HG02610 (cell line): ENCODE measurements around the gene KCTD14.
"Not testable (repeated sequence)": the region's sequence is repeated elsewhere in the genome, so short reads cannot be mapped to it uniquely, and the experiment has no call there.

ENCODE experiments used
- ATAC-seq: cut with Tn5 transposase; IDR thresholded peaks from one replicate; pipeline ENCODE4 v1.9.1; 2021; ENCODE audit warnings: mild to moderate bottlenecking, moderate library complexity; ENCODE audit not compliant: unreplicated experiment

The KCTD14 gene, protein sequence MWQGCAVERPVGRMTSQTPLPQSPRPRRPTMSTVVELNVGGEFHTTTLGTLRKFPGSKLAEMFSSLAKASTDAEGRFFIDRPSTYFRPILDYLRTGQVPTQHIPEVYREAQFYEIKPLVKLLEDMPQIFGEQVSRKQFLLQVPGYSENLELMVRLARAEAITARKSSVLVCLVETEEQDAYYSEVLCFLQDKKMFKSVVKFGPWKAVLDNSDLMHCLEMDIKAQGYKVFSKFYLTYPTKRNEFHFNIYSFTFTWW

DNA sequence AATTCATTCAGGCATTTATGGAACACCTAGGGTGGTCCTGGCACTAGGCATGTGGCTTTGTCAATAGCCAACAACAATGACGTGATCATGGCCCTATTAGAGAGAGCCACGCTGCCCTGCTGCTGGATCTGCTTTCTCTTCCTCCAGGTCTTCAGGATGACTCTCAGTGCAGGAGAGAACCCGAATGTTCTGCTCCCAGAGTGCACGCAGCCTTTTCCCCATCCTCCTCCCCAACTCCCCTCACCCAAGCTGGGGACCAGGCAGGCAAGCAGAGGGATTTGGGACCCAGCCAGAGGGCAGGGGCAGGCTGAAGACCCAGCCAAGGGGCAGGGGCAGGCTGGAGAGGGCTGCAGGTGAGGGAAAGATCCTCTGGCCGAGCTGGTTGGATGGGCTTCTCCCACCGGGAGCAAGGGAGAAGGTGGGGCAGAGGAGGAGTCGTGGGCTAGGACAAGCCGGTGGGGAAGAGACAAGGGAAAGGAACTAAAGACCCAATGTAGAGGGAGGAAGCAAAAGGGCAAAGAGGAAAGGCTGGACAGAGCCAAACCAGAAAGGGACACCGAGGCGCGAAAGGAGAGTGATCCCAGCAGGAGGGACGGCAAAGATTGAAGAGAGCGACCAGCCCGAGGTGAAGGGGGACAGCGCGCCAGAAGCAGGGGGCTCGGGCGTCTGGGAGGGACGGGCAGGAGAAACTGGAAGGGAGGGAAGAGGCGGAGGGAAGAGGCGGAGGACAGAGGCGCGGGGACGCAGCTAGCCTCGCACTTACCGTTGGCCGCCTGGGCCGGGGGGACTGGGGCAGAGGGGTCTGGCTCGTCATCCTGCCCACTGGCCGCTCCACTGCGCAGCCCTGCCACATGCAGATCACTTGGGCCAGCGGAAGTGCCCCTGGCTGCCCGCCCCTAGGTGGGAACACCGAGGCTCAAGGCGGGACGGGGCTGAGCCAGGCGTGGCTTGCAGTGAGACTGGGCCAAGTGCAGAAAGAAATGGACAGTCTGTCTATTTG is at the start of gene KCTD14:
Gene KCTD14 (minus strand): TSS at position 880 of the 1,000 bp plus-strand sequence. CDS start 27 bp downstream, at position 853.
- no peak for ATAC-seq

DNA sequence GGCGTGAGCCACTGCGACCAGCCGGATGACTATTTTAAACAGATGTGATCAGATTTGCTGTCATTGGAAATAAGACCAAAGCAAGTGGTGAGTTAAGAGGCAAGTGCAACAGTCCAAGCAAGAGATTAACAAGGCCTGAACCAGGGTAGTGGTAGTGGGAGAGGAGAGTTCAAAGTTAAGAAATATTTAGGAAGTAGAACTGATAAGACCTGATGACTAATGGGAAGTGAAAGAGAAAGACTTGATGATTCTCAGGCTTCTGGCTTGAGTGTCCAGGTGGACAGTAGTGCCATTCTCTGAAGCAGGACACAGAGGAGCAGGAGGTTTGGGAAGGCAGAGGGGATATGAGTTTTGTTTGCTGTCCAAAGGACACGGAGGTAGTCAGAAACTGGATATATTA is 49.4 kb upstream of the KCTD14 start:
- ATAC-seq = no peak

DNA sequence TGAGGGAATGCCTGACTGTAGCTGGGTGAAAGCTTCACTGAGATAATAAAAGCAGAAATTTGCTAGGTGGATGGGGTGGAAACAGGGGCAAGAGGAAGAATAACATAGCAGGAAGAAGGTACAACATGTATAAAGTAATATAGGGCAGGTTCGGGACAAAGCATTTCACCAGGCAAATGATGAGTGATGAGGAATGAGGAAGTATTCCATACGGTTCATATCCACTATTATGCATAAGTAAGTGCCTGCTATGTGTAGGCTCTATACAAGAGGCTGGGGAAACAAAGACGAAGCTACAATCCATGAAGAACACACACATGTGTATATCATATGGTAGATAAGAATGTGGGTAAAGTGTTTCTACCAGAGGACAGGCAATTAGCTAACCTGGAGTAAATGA is 48.6 kb upstream of the KCTD14 start:
- no peak for ATAC-seq

DNA sequence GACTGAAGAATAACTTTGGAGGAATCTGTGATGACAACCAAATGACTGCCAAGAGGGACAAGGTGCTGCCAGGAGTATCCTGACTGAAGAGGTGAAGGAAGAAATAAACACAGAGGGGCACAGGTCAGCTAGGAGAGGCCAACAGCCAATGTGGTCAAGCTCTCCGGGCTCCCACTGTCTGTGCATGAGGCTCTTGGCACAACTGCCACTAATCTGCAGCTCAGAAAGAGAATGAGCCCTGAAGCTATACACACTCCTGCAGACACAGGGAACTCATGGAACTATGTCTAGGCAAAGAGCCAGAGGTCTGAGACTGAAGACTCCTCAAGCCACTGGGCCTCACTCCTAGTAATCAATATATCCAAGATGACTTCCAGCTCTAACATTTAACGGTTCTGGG is 47.5 kb upstream of the KCTD14 start:
- no peak for ATAC-seq

DNA sequence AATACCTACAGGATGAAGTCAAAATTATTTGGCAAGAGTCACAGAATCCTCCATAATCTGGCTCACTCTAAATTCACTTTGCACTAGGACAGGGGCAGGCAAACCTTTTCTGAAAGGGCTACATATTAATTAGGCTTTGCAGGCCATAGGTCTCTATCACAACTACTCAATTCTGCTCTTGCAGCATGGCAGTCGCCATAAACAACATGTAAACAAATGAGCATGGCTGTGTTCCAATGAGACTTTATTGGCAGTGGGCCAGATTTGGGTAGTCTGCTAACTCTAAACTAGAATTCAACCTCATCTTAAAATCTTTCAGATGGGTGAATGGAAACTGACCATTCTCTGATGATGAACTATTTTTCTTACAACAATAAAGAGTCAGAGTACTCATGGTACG is 46.4 kb upstream of the KCTD14 start:
- ATAC-seq = no peak

DNA sequence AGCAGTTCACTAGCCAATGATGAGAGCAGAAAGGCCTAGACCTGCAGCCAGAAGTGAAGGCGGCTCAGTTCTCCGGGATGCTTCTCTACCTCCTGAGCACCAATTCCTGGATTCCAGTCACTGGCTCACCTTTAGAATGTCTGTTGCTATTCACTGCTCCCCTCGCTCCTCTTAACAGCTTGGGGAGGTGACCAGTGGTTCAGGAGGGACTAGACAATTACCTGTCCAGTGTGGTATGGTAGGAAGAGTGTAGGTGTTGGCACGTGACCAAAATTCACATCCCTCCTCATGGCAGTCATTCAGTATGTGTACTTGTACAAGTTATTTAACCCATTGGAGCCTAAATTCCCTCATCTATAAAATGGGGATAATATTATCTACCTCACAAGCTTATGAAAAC is 44.6 kb upstream of the KCTD14 start:
- ATAC-seq = no peak

DNA sequence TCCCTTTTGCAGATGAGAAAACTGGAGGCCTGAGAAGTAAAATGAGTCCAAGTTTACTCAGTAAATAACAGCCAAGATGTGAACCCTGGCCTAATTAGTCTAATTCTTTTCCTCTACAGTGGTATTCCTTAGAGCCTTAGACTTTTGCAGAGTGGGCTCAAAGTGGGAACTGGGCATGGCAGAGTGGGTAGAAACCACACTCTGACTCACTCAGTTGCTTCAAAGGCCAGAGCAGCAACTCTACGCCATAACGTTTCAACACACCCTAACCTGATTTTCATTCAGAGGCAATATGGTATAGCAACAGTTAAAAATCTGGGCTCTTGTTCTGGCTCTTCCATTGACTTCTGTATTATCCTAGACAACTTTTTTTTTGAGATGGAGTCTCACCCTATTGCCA is 43.4 kb upstream of the KCTD14 start:
- no peak for ATAC-seq

DNA sequence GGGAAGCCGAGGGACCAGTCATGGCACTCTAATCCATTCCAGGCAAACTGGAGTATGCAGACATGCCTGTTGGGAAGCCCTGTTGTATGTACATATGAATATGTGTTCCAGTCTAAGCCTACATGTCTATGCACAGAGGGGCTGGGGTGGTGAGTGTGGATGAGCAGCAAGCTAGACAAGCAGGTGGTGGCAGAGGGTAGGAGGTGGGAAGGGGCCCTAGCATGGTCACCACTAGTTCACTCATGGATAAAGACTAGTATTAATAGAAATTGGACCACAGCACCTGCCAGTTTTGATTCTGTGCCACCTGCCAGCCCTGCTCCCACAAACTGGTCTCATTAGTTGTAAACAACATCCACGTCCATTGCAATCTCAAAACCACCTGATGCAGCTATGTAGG is 42.1 kb upstream of the KCTD14 start:
- no peak for ATAC-seq

DNA sequence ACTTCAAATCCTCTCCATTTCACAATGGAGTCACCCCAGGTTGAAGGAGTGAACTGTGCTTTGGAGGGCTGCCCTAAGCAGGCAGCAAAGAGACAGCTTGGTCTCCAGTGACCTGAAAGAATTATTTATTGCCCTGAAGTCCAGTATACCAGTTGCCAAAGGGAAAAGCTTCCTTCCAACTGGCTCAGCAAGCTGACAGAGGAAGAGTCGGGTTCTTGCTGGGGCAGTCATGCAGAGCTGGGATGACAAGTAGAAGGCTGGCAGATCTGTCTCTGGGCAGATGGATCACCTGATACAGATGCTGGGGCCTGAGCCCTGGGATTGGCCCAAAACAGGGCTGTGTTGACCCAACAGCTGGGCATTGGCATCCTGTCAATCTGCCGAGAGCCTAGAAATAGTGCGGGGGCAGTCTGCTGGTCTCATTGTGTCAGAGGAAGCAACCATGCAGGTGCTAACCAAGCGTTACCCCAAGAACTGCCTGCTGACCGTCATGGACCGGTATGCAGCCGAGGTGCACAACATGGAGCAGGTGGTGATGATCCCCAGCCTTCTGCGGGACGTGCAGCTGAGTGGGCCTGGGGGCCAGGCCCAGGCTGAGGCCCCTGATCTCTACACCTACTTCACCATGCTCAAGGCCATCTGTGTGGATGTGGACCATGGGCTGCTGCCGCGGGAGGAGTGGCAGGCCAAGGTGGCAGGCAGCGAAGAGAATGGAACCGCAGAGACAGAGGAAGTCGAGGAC is 40.5 kb upstream of the KCTD14 start, which contains the start of gene THRSP:
Gene THRSP (plus strand): TSS at position 422 of the 742 bp plus-strand sequence. CDS start 21 bp downstream, at position 443.
- no peak for ATAC-seq

DNA sequence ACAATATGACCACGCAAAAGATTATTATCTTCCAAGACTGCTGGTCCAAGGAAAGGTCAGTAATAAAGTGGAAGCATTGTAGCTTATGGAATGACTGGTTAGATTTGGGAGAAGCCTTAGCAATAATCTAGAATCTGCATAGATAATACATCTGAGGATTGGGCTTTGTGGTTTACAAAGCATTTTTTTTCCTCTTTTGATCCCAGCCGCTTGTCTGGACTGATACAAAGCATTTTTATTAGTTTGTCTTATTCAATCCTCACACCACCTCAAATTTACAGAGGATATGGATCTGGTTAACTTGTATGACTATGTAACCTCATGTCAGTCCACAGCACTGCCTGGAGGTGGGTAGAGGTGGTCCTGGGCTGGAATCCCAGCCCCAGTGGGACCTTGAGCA is 39.6 kb upstream of the KCTD14 start:
- no peak for ATAC-seq

DNA sequence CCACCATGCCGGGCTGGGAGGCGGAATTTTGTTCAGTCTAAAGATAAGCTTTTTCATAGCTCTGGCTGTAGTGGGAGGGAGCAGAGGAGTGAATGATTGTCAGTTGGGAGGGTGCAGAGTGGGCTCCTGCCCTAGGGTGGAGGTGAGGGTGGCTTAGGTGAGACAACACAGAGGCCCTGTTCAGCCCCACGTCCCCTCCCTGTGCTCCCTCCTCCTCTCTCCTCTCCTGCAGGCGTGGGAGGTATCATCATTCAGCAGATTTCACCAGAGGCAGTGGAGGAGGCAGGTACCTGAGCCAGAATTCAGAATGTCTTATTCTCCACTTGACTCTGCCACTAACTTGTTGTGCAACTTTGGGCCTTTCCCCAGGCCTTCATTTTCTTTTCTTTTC is 38.8 kb upstream of the KCTD14 start:
- no peak for ATAC-seq

DNA sequence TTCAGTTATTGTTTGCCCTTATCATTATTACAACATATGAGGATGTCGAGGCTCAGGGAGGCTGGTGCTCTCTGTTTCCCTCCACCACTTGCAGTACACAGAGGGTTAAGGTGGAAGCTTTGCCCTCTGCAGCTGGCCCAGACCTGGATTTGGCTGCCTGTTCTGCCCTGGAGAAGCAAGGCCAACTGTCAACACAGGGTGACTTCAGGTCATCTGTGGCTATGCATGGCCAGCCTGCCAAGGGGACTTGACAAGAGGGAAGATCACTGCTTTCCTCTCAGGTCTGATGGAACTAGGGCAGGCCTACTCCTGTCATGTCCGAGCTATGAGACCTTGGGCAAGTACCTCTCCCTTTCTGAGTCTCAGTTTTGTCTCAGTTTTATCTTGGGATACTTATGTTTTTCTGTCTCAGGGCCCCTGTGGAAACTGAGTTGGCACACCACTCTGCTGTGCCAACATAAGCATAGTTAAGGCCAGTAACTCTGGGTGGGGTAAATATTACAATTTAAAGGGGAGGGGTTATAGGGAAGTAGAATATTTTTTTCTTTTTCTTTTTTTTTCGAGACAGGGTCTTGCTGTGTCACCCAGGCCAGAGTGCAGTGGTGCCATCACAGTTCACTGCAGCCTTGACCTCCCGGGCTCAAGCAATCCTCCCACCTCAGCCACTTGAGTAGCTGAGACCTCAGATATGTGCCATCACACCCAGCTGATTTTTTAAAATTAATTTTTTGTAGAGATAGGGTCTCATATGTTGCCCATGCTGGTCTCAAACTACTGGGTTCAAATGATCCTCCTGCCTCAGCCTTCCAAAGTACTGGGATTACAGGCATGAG is 38.2 kb upstream of the KCTD14 start:
- ATAC-seq = no peak

DNA sequence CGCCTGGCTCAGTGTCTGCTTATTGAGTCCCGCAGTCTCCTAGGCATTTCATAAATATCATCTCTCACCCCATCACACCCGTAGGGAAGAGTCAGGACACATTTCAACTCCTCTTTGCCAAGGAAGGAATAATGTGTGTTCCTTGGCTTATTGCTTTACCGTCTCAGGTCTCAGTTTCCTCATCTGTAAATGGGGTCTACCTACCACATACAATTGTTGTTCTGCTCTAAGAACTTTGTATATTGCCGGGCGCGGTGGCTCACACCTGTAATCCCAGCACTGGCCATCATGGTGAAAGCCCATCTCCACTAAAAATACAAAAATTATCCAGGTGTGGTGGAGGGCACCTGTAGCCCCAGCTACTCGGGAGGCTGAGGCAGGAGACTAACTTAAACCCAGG is 37.5 kb upstream of the KCTD14 start:
- ATAC-seq = no peak

DNA sequence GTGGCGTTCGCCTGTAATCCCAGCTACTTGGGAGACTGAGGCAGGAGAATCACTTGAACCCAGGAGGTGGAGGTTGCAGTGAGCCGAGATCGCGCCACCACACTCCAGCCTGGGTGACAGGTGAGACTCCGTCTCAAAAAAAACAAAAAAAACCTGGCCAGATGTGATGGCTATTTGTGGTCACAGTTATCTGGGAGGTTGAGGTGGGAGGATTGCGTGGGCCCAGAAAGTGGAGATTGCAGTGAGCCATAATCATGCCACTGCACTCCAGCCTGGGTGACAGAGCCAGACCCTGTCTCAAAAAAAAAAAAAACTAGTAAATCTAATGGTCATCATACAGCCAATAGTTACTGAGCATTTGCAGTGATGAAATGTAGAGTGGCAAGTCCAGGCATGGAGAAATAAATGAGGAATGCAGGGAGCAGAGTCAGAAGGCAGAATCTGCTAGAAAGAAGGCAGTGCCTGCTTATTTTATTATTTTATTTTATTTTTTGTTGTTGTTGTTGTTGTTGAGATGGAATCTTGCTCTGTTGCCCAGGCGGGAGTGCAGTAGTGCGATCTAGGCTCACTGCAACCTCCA is 36.8 kb upstream of the KCTD14 start:
- ATAC-seq = not testable (repeated sequence)

DNA sequence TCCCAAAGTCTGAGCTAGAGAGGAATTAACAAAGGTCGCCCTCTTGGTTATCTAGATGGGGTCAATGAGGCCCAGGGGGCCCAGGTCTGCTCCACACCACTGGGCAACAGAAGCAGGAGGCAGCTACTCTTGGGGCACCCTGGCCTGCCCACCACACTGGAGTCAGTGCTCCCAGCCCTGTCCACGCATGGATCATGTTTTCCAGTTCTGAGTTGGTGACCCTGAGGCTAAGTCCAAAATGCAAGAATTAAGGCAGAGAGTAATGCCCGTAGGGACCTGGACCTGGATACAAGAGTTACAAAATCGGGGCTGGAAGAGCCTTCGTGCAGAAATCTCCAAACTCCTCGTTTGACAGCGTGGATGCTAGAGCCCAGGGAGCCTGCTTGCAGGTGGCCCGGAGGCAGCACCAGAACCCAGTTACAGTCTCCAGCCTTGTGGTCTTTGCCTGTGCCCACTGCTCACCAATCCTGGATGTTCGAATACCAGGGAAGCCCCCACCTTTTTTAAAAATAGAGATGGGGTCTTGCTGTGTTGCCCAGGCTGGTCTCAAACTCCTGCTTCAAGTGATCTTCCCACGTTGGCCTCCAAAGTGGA is 34.5 kb upstream of the KCTD14 start:
- ATAC-seq = no peak

DNA sequence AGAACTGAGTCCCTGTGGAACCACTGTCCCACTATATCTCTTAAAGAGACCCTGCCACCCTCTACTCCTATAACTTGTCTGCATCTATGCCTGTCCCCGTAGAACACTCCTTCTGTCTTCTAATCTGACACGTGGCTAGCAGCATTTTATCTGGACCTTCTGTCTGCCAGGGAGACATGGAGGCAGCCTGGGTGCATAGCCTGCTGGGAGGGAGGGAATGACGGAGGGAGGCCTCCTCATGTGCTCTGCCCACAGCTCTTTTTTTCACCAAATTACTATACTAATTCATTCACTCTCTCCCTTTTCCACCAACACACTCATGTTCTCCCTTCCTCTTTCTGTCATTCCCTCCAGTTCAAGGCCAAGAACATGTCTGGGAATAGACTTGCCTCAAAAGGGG is 33.0 kb upstream of the KCTD14 start:
- no peak for ATAC-seq

DNA sequence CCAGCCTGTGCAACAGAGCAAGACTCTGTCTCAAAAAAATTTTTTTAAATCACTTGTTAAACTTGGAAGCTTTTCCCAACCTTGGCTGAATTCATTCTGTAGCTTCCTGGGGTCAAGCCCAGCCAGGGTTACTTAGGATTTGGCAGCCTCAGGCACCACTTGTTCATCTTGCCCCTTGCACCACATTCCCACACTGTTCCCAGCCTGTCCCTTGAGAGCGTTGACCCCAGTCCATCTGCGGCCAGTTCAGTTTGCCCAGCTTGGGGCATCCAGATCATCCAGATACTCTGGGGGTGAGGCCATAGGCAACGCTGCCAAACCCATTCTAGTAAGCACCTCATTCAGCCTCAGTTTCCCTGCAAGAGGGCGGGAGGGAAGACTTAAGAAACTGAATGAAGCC is 31.9 kb upstream of the KCTD14 start:
- no peak for ATAC-seq

DNA sequence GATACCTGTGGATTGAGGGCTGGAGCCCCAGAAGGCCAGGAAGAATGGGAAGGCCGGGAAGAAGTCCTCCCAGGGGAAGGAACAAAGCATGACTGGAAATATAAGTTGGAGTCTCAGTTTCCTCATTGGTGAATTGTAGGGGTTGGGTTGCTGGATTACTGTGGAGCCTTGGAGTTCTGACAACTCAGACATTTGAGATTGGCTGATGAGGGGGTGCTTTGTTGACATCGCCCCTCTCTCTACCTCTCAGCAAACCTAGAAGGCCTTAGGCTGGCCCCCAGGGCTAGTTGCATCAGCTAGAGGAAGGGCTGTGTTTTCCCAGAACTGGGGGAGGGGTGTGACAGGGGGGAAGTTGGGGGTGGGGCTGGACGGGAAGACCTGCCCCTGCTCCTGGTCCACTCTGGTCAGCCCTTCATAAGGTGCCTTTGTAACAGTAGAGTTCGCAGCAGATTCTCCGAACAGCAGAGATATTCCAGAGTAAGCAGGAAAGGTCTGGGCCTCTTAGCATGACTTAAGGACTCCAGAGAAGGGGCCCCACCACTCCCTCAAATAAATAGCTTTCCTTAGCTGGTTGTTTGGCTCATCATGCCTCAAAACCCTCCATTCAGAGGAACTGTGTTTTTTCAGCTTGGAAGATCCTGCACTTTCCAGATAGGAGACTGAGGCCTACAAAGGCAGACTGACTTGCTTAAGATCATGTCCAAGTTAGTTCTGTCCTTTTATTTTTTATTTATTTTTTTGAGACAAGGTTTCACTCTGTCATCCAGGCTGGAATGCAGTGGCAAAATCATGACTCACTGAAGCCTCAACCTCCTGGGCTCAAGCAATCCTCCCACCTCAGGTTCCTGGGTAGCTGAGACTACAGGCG is 28.1 kb upstream of the KCTD14 start:
- ATAC-seq = no peak

DNA sequence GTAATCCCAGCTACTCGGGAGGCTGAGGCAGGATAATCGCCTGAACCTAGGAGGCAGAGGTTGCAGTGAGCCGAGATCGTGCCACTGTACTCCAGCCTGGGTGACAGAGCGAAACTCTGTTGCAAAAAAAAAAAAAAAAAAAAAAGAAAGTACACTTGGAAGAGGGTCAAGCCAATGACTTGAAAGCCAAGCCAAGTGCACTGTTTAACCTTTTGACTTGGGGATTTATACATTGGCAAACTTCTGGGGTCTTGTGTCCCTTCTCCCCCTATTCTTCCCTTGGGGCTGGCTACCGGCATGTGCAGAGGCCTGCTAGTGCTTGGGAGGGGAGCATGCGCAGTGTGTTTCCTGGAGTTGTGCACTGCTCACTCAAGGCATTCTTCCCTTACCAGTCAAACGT is 26.3 kb upstream of the KCTD14 start:
- no peak for ATAC-seq
